GM18499 (cell line): Measurements from ENCODE around the gene GPR21.

Experiments
- ATAC-seq: cut with Tn5 transposase; IDR thresholded peaks from one replicate; pipeline ENCODE4 v1.9.1; 2021; ENCODE audit warnings: moderate number of reproducible peaks; ENCODE audit not compliant: insufficient read depth, unreplicated experiment

The GPR21 gene

DNA sequence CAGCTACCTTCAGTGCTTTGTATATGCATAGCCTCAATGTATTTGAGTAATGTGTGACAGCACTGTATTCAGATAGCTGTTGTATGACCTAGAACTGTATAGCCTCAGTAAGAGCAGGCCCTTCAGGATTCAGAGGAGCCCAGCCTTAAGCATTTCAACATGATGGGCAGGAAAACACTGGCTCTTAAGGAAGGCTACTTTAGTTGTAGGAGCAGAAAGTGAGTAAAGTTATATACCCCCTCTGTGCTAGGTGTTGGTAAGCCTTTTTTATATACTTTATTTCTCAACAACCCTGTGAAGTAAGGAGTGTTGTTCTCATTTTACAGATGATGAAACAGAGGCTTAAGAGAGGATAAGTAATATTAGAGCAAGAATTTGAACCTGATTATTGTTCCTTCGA lies 1.5 kb upstream of the GPR21 start:
- no peak for ATAC-seq

DNA sequence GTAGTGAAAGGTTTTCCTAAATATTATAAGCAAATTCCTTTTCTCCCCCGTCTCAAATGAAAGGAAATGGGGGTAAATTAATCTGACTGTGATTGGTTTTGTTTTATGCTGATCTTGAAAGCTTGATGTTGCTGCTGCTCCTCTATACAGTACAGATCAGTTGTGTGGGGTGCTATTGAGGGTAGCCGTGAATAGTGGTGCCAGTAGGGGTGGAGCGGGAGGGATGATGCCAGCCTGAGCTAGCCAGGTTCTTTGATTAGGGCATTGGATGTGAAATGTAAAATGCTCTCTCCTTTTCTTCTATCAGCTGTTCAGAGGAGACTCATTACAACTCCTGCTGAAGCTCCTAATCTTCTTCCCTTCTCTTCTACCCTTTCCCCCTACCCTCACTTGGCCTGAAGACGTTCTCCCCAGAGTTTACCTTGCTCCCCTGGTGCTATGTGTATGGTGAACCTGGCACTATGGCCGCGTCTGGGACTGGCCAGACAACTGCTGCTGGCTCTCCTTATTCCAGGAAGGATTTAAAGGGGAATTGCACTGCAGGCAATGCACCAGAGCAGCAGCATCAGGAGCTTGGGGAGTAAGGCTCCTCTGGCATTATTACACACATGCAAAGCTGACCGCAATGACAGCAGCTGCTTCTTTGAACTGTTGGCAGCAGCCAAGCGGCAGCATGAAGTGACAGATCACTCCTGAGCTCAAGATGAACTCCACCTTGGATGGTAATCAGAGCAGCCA lies 566 bp downstream of the GPR21 start:
- ATAC-seq, result no peak

DNA sequence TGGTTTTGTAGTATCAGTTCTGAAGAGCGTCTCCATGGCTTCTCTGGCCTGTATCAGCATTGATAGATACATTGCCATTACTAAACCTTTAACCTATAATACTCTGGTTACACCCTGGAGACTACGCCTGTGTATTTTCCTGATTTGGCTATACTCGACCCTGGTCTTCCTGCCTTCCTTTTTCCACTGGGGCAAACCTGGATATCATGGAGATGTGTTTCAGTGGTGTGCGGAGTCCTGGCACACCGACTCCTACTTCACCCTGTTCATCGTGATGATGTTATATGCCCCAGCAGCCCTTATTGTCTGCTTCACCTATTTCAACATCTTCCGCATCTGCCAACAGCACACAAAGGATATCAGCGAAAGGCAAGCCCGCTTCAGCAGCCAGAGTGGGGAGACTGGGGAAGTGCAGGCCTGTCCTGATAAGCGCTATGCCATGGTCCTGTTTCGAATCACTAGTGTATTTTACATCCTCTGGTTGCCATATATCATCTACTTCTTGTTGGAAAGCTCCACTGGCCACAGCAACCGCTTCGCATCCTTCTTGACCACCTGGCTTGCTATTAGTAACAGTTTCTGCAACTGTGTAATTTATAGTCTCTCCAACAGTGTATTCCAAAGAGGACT lies 1.5 kb downstream of the GPR21 start:
- no peak for ATAC-seq

DNA sequence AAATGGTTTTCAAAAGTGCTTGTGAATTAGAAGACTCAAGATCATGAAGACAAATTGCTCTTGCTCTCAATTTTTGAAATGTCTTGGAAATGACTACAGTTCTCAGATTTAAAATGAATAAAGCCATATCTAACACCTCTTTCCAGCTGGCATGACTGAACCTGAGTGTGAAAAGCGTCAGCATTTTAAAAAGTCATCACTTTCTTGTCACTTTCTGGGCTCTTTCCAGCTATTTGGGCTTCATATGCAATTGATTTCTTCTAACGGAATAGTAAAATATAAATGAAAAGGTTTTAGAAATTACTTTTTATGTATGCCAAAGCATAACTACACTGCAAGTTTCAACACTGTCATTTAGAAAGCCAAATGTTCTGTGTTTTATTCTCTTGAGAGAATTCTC lies 2.3 kb downstream of the GPR21 start:
- no peak for ATAC-seq

- ATAC-seq, result no peak
Measured at GRCh38 chr9:123036893-123037545, 3.6 kb downstream of the GPR21 start.

DNA sequence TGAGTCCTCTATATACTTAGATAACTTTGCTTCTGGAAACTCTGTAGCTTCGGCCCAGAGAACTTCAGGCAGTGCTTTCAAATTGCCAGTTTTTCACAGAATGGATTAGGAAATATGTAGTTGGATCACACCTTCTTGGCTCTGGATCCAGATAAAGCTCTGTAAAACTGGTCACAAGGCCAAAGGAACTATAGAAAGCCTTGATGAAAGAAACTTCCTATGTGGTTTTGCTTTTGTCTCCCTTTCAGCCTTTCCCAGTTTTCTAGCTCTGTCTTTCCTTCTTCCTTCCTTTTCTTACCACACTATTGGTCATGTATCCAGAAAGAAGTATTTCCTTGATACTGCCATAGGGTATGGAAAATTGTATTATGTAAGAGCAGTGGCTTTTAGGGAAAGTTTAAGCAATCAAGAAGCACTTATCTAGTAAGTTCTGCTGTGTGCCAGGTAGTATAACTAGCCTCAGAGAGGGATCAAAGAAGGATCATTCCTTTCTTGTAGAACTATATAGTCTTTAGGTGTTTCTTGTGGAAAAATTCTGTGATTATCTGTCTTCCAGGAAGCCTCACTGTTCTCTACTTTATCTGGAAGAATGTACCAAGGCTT lies 6.3 kb downstream of the GPR21 start:
- no peak for ATAC-seq

DNA sequence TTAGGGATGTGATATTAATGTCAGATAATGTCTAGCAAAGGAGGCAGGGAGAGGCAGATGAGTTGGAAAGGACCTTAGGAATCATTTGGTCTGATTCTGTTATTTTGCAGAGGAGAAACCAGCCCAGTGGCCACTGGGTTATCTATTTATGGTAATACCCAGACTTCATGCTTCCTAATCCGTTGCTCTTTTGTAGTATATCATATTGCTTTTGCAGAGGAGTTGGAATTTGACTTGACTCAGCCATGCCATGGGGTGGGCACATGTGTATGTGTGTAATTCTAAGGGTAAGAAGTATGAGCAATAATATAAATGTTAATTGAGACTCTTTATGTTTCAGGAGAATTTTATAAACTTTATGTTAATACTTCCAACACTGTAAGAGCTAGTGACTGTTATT lies 7.3 kb downstream of the GPR21 start:
- no peak for ATAC-seq

DNA sequence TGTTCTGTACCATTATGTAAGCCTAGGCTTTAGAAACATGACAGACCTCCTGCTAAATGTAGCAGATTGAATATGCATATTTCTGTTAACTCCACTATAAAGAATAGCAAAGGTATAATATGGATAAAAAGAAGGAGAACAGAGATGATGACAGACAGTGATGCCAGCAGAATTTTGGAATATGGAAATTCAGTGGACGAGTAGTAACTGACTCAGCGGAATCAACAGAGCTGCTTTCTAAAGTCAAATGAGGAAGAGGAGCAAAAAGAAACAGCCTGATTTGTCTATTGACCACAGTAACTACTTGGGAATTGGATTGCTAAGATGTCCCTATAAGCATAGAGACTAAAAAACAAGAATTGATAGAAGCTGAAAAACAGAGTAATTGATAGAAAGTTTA lies 8.0 kb downstream of the GPR21 start:
- ATAC-seq, result no peak

DNA sequence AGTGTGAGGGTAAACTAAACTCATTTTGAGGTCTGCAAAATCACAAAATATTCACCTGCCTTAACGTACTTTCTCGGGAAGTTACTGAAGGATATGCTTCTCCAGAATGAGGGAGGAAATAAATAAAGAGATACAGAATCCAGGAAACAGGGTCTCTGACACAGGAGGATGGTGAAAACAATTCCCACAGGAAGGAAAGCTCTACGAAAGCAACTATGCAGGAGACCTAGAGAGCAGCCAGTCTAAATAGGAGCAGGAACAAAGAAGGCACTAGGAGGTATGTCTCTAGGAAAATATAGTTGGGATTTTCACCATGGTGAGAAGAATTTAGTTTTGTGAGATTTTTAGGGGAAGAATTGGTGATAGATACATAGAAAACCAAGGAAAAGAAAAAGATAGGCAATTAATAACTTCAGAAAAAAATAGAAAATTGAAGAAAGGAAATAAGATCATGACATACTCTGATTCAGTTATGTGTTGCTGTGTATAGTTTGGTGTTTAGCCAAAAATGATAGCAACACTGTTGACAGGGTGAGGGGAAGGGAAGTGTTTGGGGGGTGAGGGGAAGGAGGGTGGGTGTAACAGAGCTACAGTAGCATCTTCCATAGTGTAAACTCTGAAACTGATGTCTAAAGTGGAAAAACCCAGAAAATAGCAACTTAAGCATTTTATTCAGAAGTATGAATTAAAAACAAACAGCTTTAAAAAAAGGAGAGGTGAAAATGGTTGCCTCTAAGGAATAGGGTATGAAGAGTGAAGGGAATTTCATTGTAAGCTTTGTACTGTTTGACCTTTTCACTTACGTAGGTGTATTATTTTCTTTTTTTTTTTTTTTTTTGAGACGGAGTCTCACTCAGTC lies 9.8 kb downstream of the GPR21 start:
- ATAC-seq, result no peak

DNA sequence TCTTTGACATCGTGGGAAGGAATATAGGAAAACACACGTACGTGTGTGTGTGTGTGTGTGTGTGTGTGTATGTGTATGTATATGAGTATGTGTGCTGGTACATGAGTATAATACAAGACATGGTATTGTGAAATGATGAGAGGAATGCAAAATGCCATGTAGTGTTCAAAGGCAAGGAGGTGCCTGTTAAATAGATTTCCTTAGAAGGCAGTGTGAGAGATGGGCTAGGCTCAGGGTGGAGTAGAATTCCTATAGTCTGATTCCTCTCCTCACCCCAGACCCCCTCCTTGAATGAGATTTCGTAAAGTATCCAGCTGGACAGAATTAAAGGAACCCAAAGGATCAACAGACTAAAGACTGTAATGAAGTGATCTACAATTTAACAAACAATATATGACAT lies 11.1 kb downstream of the GPR21 start:
- no peak for ATAC-seq

- no peak for ATAC-seq
Measured at GRCh38 chr9:123046406-123047195, 13.1 kb downstream of the GPR21 start.

GRCh38 chr9:123048748-123049147 lies 15.3 kb downstream of the GPR21 start:
- no peak for ATAC-seq

DNA sequence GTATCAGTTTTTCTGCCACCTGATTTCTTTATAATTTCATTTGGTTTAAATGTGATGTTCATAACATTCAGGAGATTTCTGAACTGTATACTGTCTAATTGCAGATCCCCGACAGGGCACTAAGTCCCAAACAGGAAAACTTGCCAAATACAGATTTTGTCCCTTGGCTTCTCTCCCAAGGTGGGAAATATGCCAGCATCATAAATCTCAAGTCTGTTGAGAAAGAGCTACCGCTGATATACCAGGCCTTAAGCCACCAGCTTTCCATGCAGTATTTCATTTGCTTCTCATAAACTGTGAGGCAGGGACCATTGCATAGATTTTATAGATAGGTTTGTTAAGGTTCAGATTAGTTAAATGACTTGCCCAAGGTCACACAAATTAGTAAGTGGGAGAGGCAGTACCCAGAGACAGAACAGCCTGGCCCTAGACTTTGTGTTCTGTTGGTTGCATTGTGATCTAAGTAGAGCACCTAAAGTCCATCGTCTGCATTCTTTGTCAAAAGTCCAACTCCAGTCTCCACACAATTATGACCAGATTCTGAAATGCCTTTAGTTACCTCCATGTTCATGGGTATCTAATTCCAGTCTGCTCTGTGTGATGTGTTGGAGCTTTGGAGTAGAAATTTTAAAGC lies 16.2 kb downstream of the GPR21 start:
- no peak for ATAC-seq

DNA sequence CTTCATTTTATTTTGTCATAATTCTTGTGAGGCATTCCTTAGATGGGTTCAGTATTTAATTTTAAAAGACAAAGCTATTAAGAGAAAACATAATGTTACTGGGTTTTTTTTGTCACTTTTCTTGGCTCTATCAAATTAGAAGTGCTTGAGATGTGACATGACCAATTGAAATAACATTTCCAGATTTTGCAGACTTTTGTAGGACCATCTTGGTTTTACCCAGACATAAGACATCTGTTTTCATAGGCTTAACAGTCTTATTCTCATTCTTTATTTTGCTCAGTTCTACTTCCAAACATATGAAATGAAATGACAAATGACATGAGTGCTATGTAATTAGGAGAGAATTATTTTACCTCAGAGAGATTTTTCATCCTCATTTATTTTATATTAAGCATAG lies 19.6 kb downstream of the GPR21 start:
- ATAC-seq, result no peak

GRCh38 chr9:123053711-123054110 lies 20.2 kb downstream of the GPR21 start:
- no peak for ATAC-seq

GRCh38 chr9:123058834-123059233 lies 25.4 kb downstream of the GPR21 start:
- no peak for ATAC-seq

- no peak for ATAC-seq
Measured at GRCh38 chr9:123059472-123060220, 26.2 kb downstream of the GPR21 start.

DNA sequence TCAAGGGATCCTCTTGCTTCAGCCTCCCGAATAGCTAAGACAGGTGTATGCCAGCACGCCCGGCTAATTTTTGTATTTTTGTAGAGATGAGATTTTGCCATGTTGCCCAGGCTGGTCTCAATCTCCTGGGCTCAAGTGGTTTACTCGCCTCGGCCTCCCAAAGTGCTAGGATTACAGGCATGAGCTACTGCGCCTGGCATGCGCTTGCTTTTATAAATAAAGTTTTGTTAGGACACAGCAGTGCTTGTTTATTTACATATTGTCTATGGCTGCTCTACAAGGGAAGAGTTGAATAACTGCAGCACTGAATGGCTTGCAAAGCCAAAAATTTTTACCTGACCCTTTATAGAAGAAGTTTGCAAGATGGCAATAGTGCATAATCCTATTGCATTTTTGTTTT lies 27.7 kb downstream of the GPR21 start:
- ATAC-seq, result no peak
